Endometrium (tissue), 2 donors: ENCODE data around the gene KRTAP10-11.

Experiments used
- FAIRE-seq: peaks from 2 replicates; lab custom pipeline; 2012; peaks lifted over from hg19 to GRCh38; lab: Jason Lieb, UNC
- donor health status: control.
- donor health status: control.

KRTAP10-11 gene

DNA sequence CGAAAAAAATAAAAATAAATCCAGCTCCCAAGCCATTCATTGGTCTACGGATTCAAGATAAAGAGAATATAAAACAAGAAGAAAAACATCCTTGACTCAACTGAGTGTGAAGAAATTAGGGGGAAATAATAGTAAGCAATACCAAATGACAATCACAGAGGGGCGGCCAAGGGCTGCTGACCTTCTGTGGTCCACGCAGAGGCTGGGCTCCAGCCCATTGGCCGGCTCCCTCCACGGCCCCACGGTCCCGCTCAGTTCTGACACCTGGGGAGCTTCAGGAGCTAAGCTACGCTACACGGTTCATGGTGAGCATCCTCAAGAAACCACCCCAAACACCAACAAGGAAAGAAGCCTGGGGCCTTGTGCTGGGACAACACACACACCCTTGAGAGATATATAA lies 50.4 kb downstream of the KRTAP10-11 start:
- FAIRE-seq = no peak
